Measurements from ENCODE around the gene GPR150.

- TF ChIP-seq CTCF (conservative IDR thresholded peaks at IDR 0.05; ENCODE audit: low read depth, low read length) (no peak), EZH2 (IDR thresholded peaks at IDR 0.05; ENCODE audit: low read length, unreplicated experiment) (no peak)
Observed at GRCh38 chr5:95627971-95628810, 8.3 kb downstream of the GPR150 start.
